ENCODE measurements around the gene BPI. TPM values are rescaled to one million over a fixed set of nuclear protein-coding genes. Genes with fewer than 3 reads are reported as not detected.

Gene BPI
- total RNA-seq, 1 experiment from 2014 or later, result not detected

GRCh38 chr20:38261054-38261390, 42.9 kb upstream of the BPI start:
- Mint-ChIP-seq H3K9me3 (ENCODE audit: unreplicated experiment) (peaks cover 19% of the 10 kb centered on the region), H3K27ac (ENCODE audit: low read depth, unreplicated experiment) (no peak overlapping the region), H3K4me3 (ENCODE audit: unreplicated experiment) (no peak overlapping the region), H3K27me3 (ENCODE audit: insufficient read depth, unreplicated experiment) (peaks cover 18% of the 10 kb centered on the region), H3K4me1 (ENCODE audit: insufficient read depth, unreplicated experiment) (peaks cover 9% of the 10 kb centered on the region), H3K36me3 (ENCODE audit: insufficient read depth, unreplicated experiment) (no peaks in the 10 kb centered on the region)
- no peak for DNase-seq (ENCODE audit: unreplicated experiment)
- POLR2A ChIA-PET, result no interaction called here
- CTCF ChIA-PET, result no interaction called here
- TF ChIP-seq CTCF (IDR thresholded peaks at IDR 0.05; ENCODE audit: unreplicated experiment), result no peak
- no TSS peak for BruUV-seq (replicated peaks)
- intact Hi-C loops (cut with micrococcal nuclease), result no loop called here

GRCh38 chr20:38262931-38263330, 41.0 kb upstream of the BPI start:
- Mint-ChIP-seq H3K9me3 (ENCODE audit: unreplicated experiment) (peaks cover 19% of the 10 kb centered on the region), H3K4me3 (ENCODE audit: unreplicated experiment) (no peak overlapping the region), H3K27me3 (ENCODE audit: insufficient read depth, unreplicated experiment) (peaks cover 18% of the 10 kb centered on the region), H3K4me1 (ENCODE audit: insufficient read depth, unreplicated experiment) (peaks cover 9% of the 10 kb centered on the region), H3K27ac (ENCODE audit: low read depth, unreplicated experiment) (no peak overlapping the region), H3K36me3 (ENCODE audit: insufficient read depth, unreplicated experiment) (no peaks in the 10 kb centered on the region)
- CTCF ChIA-PET, result interaction anchor here (0.5 kb wide), 1 partner anchor 994 kb away, joined by 3 read pairs; no protein-coding TSS in a partner anchor
- intact Hi-C loops (cut with micrococcal nuclease), result no loop called here
- POLR2A ChIA-PET, result no interaction called here
- TF ChIP-seq CTCF (IDR thresholded peaks at IDR 0.05; ENCODE audit: unreplicated experiment), result no peak
- no TSS peak for BruUV-seq (replicated peaks)
- DNase-seq (ENCODE audit: unreplicated experiment), result no peak

- BruUV-seq (replicated peaks), result no TSS peak
- Mint-ChIP-seq H3K27me3 (ENCODE audit: insufficient read depth, unreplicated experiment) (no peaks in the 10 kb centered on the region), H3K27ac (ENCODE audit: low read depth, unreplicated experiment) (no peak overlapping the region), H3K4me3 (ENCODE audit: unreplicated experiment) (no peak overlapping the region), H3K9me3 (ENCODE audit: unreplicated experiment) (peaks cover 25% of the 10 kb centered on the region), H3K36me3 (ENCODE audit: insufficient read depth, unreplicated experiment) (no peaks in the 10 kb centered on the region), H3K4me1 (ENCODE audit: insufficient read depth, unreplicated experiment) (peaks cover 9% of the 10 kb centered on the region)
- POLR2A ChIA-PET, result no interaction called here
- DNase-seq (ENCODE audit: unreplicated experiment), result no peak
- CTCF ChIA-PET, result no interaction called here
- intact Hi-C loops (cut with micrococcal nuclease), result no loop called here
- no peak for TF ChIP-seq CTCF (IDR thresholded peaks at IDR 0.05; ENCODE audit: unreplicated experiment)
Observed at GRCh38 chr20:38266426-38266825, 37.5 kb upstream of the BPI start.

GRCh38 chr20:38267296-38267695, 36.7 kb upstream of the BPI start:
- intact Hi-C loops (cut with micrococcal nuclease), result no loop called here
- ChIA-PET CTCF (interaction anchor here (2.8 kb wide), 1 partner anchor 44 kb away, joined by 9 read pairs; no protein-coding TSS in a partner anchor), POLR2A (interaction anchor here (0.7 kb wide), 1 partner anchor 15 kb away, joined by 3 read pairs; no protein-coding TSS in a partner anchor)
- Mint-ChIP-seq H3K27ac (ENCODE audit: low read depth, unreplicated experiment) (no peak overlapping the region), H3K4me3 (ENCODE audit: unreplicated experiment) (no peak overlapping the region), H3K9me3 (ENCODE audit: unreplicated experiment) (peaks cover 25% of the 10 kb centered on the region), H3K27me3 (ENCODE audit: insufficient read depth, unreplicated experiment) (no peaks in the 10 kb centered on the region), H3K36me3 (ENCODE audit: insufficient read depth, unreplicated experiment) (no peaks in the 10 kb centered on the region), H3K4me1 (ENCODE audit: insufficient read depth, unreplicated experiment) (peaks cover 13% of the 10 kb centered on the region)
- no peak for DNase-seq (ENCODE audit: unreplicated experiment)
- no TSS peak for BruUV-seq (replicated peaks)
- TF ChIP-seq CTCF (IDR thresholded peaks at IDR 0.05; ENCODE audit: unreplicated experiment), result no peak
